Measurements from ENCODE around the gene SCAF8. TPM values are rescaled to one million over a fixed set of nuclear protein-coding genes. Genes with fewer than 3 reads are reported as not detected.

The SCAF8 gene
- polyA plus RNA-seq, 1 of the 3 experiments (the other 2 are of a cell fraction), result 11.0 TPM

- WGBS (ENCODE audit: low lambda C conversion rate), result 75% methylated on average over 7 of the region's 8 CpGs
- Histone ChIP-seq H3K9me3 (no peaks in the 10 kb centered on the region), H3K27ac (ENCODE audit: low read depth in 2 of 2, low read length in 1 of 2) (no peak overlapping the region), H3K36me3 (replicated peaks in 1 of 2; ENCODE audit: control insufficient read depth in 1 of 2, insufficient read depth in 2 of 2, low read length in 1 of 2) (no peaks in the 10 kb centered on the region), H3F3A (replicated peaks; ENCODE audit: insufficient read depth) (no peaks in the 10 kb centered on the region), H3K27me3 (ENCODE audit: insufficient read depth) (no peaks in the 10 kb centered on the region), H3K4me1 (ENCODE audit: control insufficient read depth in 1 of 2, insufficient read depth in 2 of 2, low read depth in 1 of 2, low read length in 1 of 2) (no peaks in the 10 kb centered on the region), H3K4me3 (ENCODE audit: low read depth in 2 of 2, low read length in 1 of 2) (no peak overlapping the region), H2AFZ (ENCODE audit: low read depth) (no peak overlapping the region), H4K20me1 (ENCODE audit: insufficient read depth) (no peaks in the 10 kb centered on the region), H3K4me2 (no peak overlapping the region), H3K79me2 (ENCODE audit: insufficient read depth) (no peaks in the 10 kb centered on the region), H3K9me2 (no peaks in the 10 kb centered on the region), H3K9ac (no peak overlapping the region)
- CTCF ChIA-PET, result interaction anchor here (0.6 kb wide), 1 partner anchor 1363 kb away, joined by 3 read pairs; no protein-coding TSS in a partner anchor
- TF ChIP-seq, protein P1, sequence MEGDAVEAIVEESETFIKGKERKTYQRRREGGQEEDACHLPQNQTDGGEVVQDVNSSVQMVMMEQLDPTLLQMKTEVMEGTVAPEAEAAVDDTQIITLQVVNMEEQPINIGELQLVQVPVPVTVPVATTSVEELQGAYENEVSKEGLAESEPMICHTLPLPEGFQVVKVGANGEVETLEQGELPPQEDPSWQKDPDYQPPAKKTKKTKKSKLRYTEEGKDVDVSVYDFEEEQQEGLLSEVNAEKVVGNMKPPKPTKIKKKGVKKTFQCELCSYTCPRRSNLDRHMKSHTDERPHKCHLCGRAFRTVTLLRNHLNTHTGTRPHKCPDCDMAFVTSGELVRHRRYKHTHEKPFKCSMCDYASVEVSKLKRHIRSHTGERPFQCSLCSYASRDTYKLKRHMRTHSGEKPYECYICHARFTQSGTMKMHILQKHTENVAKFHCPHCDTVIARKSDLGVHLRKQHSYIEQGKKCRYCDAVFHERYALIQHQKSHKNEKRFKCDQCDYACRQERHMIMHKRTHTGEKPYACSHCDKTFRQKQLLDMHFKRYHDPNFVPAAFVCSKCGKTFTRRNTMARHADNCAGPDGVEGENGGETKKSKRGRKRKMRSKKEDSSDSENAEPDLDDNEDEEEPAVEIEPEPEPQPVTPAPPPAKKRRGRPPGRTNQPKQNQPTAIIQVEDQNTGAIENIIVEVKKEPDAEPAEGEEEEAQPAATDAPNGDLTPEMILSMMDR (IDR thresholded peaks at IDR 0.05), result no peak
- TF ChIP-seq SMC3 (IDR thresholded peaks at IDR 0.05; ENCODE audit: low read depth, low read length) (no peak), JUND (IDR thresholded peaks at IDR 0.05) (no peak)
- POLR2A ChIA-PET, result no interaction called here
- DNase-seq, result no peak
Observed at GRCh38 chr6:154705471-154706113, 27.6 kb upstream of the SCAF8 start.

GRCh38 chr6:154706389-154706788 is 26.8 kb upstream of the SCAF8 start:
- Histone ChIP-seq H3K27ac (ENCODE audit: low read depth in 2 of 2, low read length in 1 of 2) (no peak overlapping the region), H3F3A (replicated peaks; ENCODE audit: insufficient read depth) (no peaks in the 10 kb centered on the region), H2AFZ (ENCODE audit: low read depth) (no peak overlapping the region), H3K9ac (no peak overlapping the region), H3K4me1 (ENCODE audit: control insufficient read depth in 1 of 2, insufficient read depth in 2 of 2, low read depth in 1 of 2, low read length in 1 of 2) (no peaks in the 10 kb centered on the region), H3K9me3 (no peaks in the 10 kb centered on the region), H3K4me3 (ENCODE audit: low read depth in 2 of 2, low read length in 1 of 2) (no peak overlapping the region), H3K79me2 (ENCODE audit: insufficient read depth) (no peaks in the 10 kb centered on the region), H4K20me1 (ENCODE audit: insufficient read depth) (no peaks in the 10 kb centered on the region), H3K9me2 (no peaks in the 10 kb centered on the region), H3K36me3 (replicated peaks in 1 of 2; ENCODE audit: control insufficient read depth in 1 of 2, insufficient read depth in 2 of 2, low read length in 1 of 2) (no peaks in the 10 kb centered on the region), H3K27me3 (ENCODE audit: insufficient read depth) (no peaks in the 10 kb centered on the region), H3K4me2 (no peak overlapping the region)
- WGBS (ENCODE audit: low lambda C conversion rate), result 69% methylated on average over 2 of the region's 2 CpGs
- DNase-seq, result no peak
- CTCF ChIA-PET, result interaction anchor here (1.1 to 1.7 kb wide), 2 partner anchors 26 to 31 kb away, joined by 3 read pairs; no protein-coding TSS in a partner anchor
- TF ChIP-seq MAX (IDR thresholded peaks at IDR 0.05; ENCODE audit: low read depth) (no peak), FOXJ3 (CRISPR knock-in tag; IDR thresholded peaks at IDR 0.05) (no peak), RCOR1 (IDR thresholded peaks at IDR 0.05; ENCODE audit: low read length) (no peak), EZH2phosphoT487 (IDR thresholded peaks at IDR 0.05; ENCODE audit: borderline replicate concordance, low read depth) (no peak), FOXM1 (IDR thresholded peaks at IDR 0.05; ENCODE audit: low read depth) (no peak), TCF12 (IDR thresholded peaks at IDR 0.05) (no peak), MEF2A (IDR thresholded peaks at IDR 0.05; ENCODE audit: borderline replicate concordance, low read depth) (no peak)
- POLR2A ChIA-PET, result no interaction called here

- Histone ChIP-seq H3K4me1 (ENCODE audit: control insufficient read depth in 1 of 2, insufficient read depth in 2 of 2, low read depth in 1 of 2, low read length in 1 of 2) (no peaks in the 10 kb centered on the region), H3K9me3 (no peaks in the 10 kb centered on the region), H3F3A (replicated peaks; ENCODE audit: insufficient read depth) (no peaks in the 10 kb centered on the region), H3K27me3 (ENCODE audit: insufficient read depth) (no peaks in the 10 kb centered on the region), H3K9ac (no peak overlapping the region), H3K9me2 (no peaks in the 10 kb centered on the region), H2AFZ (ENCODE audit: low read depth) (no peak overlapping the region), H3K27ac (ENCODE audit: low read depth in 2 of 2, low read length in 1 of 2) (no peak overlapping the region), H3K36me3 (replicated peaks in 1 of 2; ENCODE audit: control insufficient read depth in 1 of 2, insufficient read depth in 2 of 2, low read length in 1 of 2) (no peaks in the 10 kb centered on the region), H4K20me1 (ENCODE audit: insufficient read depth) (no peaks in the 10 kb centered on the region), H3K4me2 (no peak overlapping the region), H3K79me2 (ENCODE audit: insufficient read depth) (no peaks in the 10 kb centered on the region), H3K4me3 (ENCODE audit: low read depth in 2 of 2, low read length in 1 of 2) (no peak overlapping the region)
- no peak for DNase-seq
- ChIA-PET POLR2A (no interaction called here), CTCF (no interaction called here)
- 67% methylated on average over 3 of the region's 3 CpGs for WGBS (ENCODE audit: low lambda C conversion rate)
- TF ChIP-seq PBX3 (IDR thresholded peaks at IDR 0.05), result no peak
- no peak for TF ChIP-seq GATA2 (CRISPR knock-in tag; IDR thresholded peaks at IDR 0.05)
- no peak for TF ChIP-seq YY1 (IDR thresholded peaks at IDR 0.05; ENCODE audit: low read depth)
- TF ChIP-seq, protein P1 (IDR thresholded peaks at IDR 0.05), result no peak
Observed at GRCh38 chr6:154709621-154710020, 23.6 kb upstream of the SCAF8 start.

All from SK-N-SH (cell line).